Pancreas (tissue), 10 donors: ENCODE results near the gene MGA. TPM values are rescaled to one million over a fixed set of nuclear protein-coding genes. Genes with fewer than 3 reads are reported as not detected.

ENCODE experiments used
- ATAC-seq, 4 donors: fragments of 200-7000 bp; cut with Tn5 transposase; one replicate each; pipeline versions ENCODE4 v1.8.0 to v1.9.1; 2020; ENCODE audit warnings: mild to moderate bottlenecking in 4 of 4, moderate library complexity in 4 of 4
- DNase-seq, 6 donors: peaks; one replicate each; pipeline ENCODE4 v3.0.0-alpha.2; 2020
- FAIRE-seq: peaks from 2 replicates; lab custom pipeline; 2012; peaks lifted over from hg19 to GRCh38; lab: Jason Lieb, UNC
- H3K27ac ChIP-seq, 4 donors: fragments of 200-600 bp; sonication (generic); 1 replicate in 3 of 4; 2 replicates in 1 of 4; pipeline versions ENCODE4 v1.5.0 to v1.8.0; 2020
- H3K27me3 ChIP-seq, 4 donors: fragments of 200-600 bp; one replicate each; pipeline ENCODE4 v1.8.0; 2021
- H3K36me3 ChIP-seq, 3 donors: fragments of 200-600 bp; sonication (generic) in 1 of 3; one replicate each; pipeline versions ENCODE4 v1.5.0 to v1.8.0; 2020 to 2021
- H3K4me1 ChIP-seq, 3 donors: fragments of 200-600 bp; one replicate each; pipeline ENCODE4 v1.8.0; 2021
- H3K4me3 ChIP-seq, 4 donors: fragments of 200-600 bp; sonication (generic) in 2 of 4; one replicate each; pipeline versions ENCODE4 v1.5.0 to v1.8.0; 2020 to 2021
- H3K9me3 ChIP-seq, 4 donors: fragments of 200-600 bp; one replicate each; pipeline ENCODE4 v1.8.0; 2021
- CTCF ChIP-seq, 4 donors: fragments of 200-600 bp; sonication (generic) in 3 of 4; IDR thresholded peaks; one replicate each; pipeline versions ENCODE4 v1.5.0 to v1.8.0; 2021; ENCODE audit warnings: antibody characterized with exemption in 4 of 4
- WGBS, 2 donors: extraction: QIAGEN DNeasy Blood & Tissue Kit; methylation state at CpG; one replicate each; pipeline ENCODE4 v1.1.7; 2013; 5-methylcytosine and 5-hydroxymethylcytosine counted together
- intact Hi-C, 3 donors: fragments of 100-400 bp; cut with DNase I; formaldehyde crosslinking; loops; one replicate each; pipeline versions ENCODE4 v1.11.1 to v1.14.2; 2022
- polyA plus RNA-seq, 2 donors: library from polyadenylated mRNA; stranded (reverse); fragments of 200-250 nt; gene quantifications; one replicate each; pipeline ENCODE4 v1.2.3, GENCODE V29; 2013
- total RNA-seq, 6 donors: library from RNA; stranded (reverse); fragmentation: NEBNext Ultra II Directional in 4 of 6; extraction: Animal tissue kit (Norgen Biotek cat#: 25700) in 4 of 6; gene quantifications; one replicate each; pipeline versions ENCODE4 v1.2.1 to v1.2.4, GENCODE V29; 2021 to 2023
- donor health status: healthy with polysubstance abuse.
- donor health status: DM: no; HTN: no; CAD: no; lungs with moderate emphysema.
- donor health status: DM: no; HTN: no; CAD: no.
- donor health status: control.
- donor health status: control.
- donor health status: Bipolar disorder and iron deficiency.
- donor health status: DM: yes; HTN: yes; CAD: no.
- donor health status: DM: no; HTN: no; CAD: no.
- donor health status: DM: no; HTN: no; CAD: no.
- donor health status: DM: yes; HTN: yes; CAD: no.

The MGA gene
- total and polyA plus RNA-seq, 8 donors, result 2.7 to 31.3 (median 17.6) TPM

- H3K27ac ChIP-seq, result no peak overlapping the region
- no peak for DNase-seq
- ATAC-seq, result no peak
- H3K27me3 ChIP-seq, result no peaks in the 10 kb centered on the region
- intact Hi-C loops, result no loop called here
- no peaks in the 10 kb centered on the region for H3K9me3 ChIP-seq
- TF ChIP-seq CTCF (IDR thresholded peaks at IDR 0.05), result no peak
- no peak for FAIRE-seq
- no peaks in the 10 kb centered on the region for H3K36me3 ChIP-seq
- H3K4me1 ChIP-seq, result peaks cover 0 to 18% (median 6%) of the 10 kb centered on the region in 3 donors
- WGBS, 2 donors, result 95 to 100% methylated on average over 1 of the region's 1 CpG
- H3K4me3 ChIP-seq, result no peak overlapping the region
These were observed 28.9 kb downstream of the MGA start for GRCh38 chr15:41689083-41689482.

GRCh38 chr15:41689834-41690233 is 29.6 kb downstream of the MGA start:
- TF ChIP-seq CTCF (IDR thresholded peaks at IDR 0.05), result no peak
- Histone ChIP-seq H3K4me3 (no peak overlapping the region), H3K27me3 (no peaks in the 10 kb centered on the region), H3K27ac (no peak overlapping the region), H3K4me1 (peaks cover 0 to 17% (median 6%) of the 10 kb centered on the region in 3 donors), H3K36me3 (no peaks in the 10 kb centered on the region), H3K9me3 (no peaks in the 10 kb centered on the region)
- WGBS, 2 donors, result 91 to 100% methylated on average over 1 of the region's 1 CpG
- ATAC-seq, result no peak
- FAIRE-seq, result no peak
- DNase-seq, result no peak
- intact Hi-C loops, result no loop called here

- no peak overlapping the region for H3K4me3 ChIP-seq
- DNase-seq (no peak), FAIRE-seq (no peak), ATAC-seq (peak in 1 of 4 donors; percentile 16)
- no peaks in the 10 kb centered on the region for H3K27me3 ChIP-seq
- intact Hi-C loops, result no loop called here
- H3K9me3 ChIP-seq, result no peaks in the 10 kb centered on the region
- peaks cover 0 to 17% (median 6%) of the 10 kb centered on the region in 3 donors for H3K4me1 ChIP-seq
- WGBS, 2 donors, result 71 to 82% methylated on average over 1 of the region's 1 CpG
- no peaks in the 10 kb centered on the region for H3K36me3 ChIP-seq
- TF ChIP-seq CTCF (IDR thresholded peaks at IDR 0.05), result no peak
- no peak overlapping the region for H3K27ac ChIP-seq
These were observed 30.4 kb downstream of the MGA start for GRCh38 chr15:41690636-41691035.

- intact Hi-C loops, result no loop called here
- H3K4me1 ChIP-seq, result peaks cover 0 to 14% (median 6%) of the 10 kb centered on the region in 3 donors
- FAIRE-seq (no peak), DNase-seq (no peak), ATAC-seq (peak in 1 of 4 donors; percentile 51)
- H3K27ac ChIP-seq, result no peak overlapping the region
- no peaks in the 10 kb centered on the region for H3K36me3 ChIP-seq
- no peak for TF ChIP-seq CTCF (IDR thresholded peaks at IDR 0.05)
- no peaks in the 10 kb centered on the region for H3K9me3 ChIP-seq
- WGBS, 2 donors, result 78 to 83% methylated on average over 2 of the region's 2 CpGs
- no peaks in the 10 kb centered on the region for H3K27me3 ChIP-seq
- H3K4me3 ChIP-seq, result no peak overlapping the region
These were observed 31.3 kb downstream of the MGA start for GRCh38 chr15:41691471-41691870.

- H3K9me3 ChIP-seq, result no peaks in the 10 kb centered on the region
- no peaks in the 10 kb centered on the region for H3K36me3 ChIP-seq
- WGBS, 2 donors, result 65 to 73% methylated on average over 4 of the region's 4 CpGs
- H3K4me1 ChIP-seq, result peaks cover 0 to 8% (median 0%) of the 10 kb centered on the region in 3 donors
- ATAC-seq (peak in 2 of 4 donors; percentile 37 to 42), FAIRE-seq (no peak), DNase-seq (no peak)
- H3K27me3 ChIP-seq, result no peaks in the 10 kb centered on the region
- intact Hi-C loops, result no loop called here
- no peak overlapping the region for H3K27ac ChIP-seq
- H3K4me3 ChIP-seq, result no peak overlapping the region
- no peak for TF ChIP-seq CTCF (IDR thresholded peaks at IDR 0.05)
These were observed 31.8 kb downstream of the MGA start for GRCh38 chr15:41692049-41692448.
